GM18507 (cell line): ENCODE results near the gene ANK2.

Experiments
- DNase-seq: peaks from one replicate; pipeline ENCODE4 v3.0.0; 2011; ENCODE audit warnings: low read depth; ENCODE audit not compliant: insufficient read length; ENCODE audit errors: extremely low spot score
- FAIRE-seq: peaks from 2 replicates; lab custom pipeline; 2011; peaks lifted over from hg19 to GRCh38; lab: Jason Lieb, UNC

The ANK2 gene

GRCh38 chr4:113314426-113314825, 265.0 kb downstream of the ANK2 start:
- FAIRE-seq, result no peak

GRCh38 chr4:113316879-113317278, 267.4 kb downstream of the ANK2 start:
- FAIRE-seq, result peak; percentile 89

More at GRCh38 chr4:113314426-113314825, 265.0 kb downstream of the ANK2 start:
- no peak for DNase-seq

GRCh38 chr4:113317523-113317922, 268.1 kb downstream of the ANK2 start:
- FAIRE-seq (no peak), DNase-seq (no peak)

More at GRCh38 chr4:113316879-113317278, 267.4 kb downstream of the ANK2 start:
- DNase-seq, result peak; percentile 18

GRCh38 chr4:113322736-113323135, 273.3 kb downstream of the ANK2 start:
- DNase-seq (no peak), FAIRE-seq (no peak)

DNA sequence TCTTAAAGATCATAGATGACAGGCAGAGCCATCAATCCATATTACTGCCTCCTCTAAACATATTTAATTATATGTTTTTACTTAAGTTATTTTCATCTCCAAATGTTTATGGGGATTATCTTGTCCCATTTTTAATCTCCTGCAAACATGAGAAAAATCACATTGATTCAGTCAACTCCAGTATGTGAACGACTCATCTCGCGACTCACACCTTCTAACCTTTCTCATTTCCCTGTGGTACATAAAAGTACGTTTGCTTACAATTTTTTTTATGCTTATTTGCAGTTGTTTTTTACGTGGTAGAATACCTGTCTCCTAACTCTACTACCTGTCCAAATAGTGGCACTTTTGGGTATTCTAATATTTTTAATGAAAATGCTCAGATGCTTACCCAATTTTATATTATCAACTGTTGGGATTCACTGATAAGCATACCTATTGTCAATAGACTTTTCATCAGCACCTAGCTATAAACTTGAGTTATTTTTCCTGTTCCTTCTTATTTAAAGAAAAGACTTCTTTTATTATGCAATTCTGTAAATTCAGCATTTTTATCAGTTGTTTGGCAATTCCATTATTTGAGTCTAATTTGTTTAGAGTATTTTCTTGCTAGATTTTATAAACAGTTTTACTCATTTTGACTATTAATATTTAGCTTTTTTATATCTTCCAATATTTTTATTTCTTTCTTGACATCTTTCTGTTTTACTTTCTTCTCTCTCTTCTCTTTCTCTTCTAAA, 276.6 kb downstream of the ANK2 start:
- FAIRE-seq, result no peak
- DNase-seq, result no peak

GRCh38 chr4:113327494-113327893, 278.0 kb downstream of the ANK2 start:
- no peak for DNase-seq
- FAIRE-seq, result no peak

DNA sequence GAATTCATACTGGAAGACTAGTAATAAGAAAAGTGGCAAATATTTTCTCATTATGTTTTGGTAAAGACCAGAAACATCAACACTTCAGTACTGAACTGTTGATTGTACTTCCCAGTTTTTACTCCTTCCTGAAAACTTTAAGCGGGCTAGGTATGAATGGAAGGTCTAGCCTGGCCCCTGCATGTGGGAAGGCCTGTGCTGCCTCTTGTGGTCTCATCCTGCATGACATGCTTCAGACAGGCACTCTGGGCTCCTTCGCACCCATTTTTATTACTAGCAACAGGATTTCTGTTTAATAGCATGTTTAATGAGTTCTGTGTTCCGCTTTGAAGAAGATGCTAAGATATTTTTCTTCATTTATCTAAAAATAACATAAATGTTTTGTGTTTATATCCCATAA, 279.1 kb downstream of the ANK2 start:
- FAIRE-seq, result no peak
- DNase-seq, result no peak

- DNase-seq, result no peak
- no peak for FAIRE-seq
Observed at GRCh38 chr4:113330200-113330599, 280.7 kb downstream of the ANK2 start.

- DNase-seq, result no peak
Observed at GRCh38 chr4:113331811-113332210, 282.4 kb downstream of the ANK2 start.

DNA sequence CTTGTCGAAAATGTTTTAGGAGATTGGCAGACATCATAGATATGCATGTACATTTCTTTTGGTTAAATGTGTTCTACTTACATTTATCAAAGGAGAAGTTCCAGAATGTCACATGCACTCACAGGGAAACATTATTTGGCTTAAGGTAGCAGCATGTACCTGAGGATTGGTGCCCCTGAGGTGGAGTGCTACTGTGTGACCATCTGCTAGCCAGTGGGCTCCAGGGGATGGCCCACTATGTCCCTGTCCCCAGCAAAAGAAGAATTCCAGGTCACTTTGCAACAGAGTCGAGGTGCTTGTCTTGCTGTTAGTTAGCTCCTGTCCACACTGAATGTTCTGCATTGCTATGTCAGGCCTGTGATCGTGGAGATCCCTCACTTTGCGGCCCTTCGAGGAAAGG, 283.2 kb downstream of the ANK2 start:
- DNase-seq (no peak), FAIRE-seq (no peak)

More at GRCh38 chr4:113331811-113332210, 282.4 kb downstream of the ANK2 start:
- FAIRE-seq, result no peak

DNA sequence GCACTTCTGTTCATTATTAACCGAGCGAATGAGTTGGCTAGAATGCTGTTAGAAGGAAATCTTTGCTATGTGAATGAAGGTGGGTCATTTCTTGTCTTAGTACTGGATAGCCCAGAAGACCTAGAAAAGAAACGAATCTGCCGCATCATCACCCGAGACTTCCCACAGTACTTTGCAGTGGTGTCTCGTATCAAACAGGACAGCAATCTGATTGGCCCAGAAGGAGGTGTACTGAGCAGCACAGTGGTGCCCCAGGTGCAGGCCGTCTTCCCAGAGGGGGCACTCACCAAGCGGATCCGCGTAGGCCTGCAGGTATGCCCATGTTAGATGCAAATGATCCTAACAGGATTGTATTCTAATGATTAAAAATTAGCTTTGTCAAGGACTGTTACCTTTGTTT, 286.3 kb downstream of the ANK2 start:
- FAIRE-seq, result no peak
- no peak for DNase-seq

- FAIRE-seq (no peak), DNase-seq (no peak)
Observed at GRCh38 chr4:113336556-113336955, 287.1 kb downstream of the ANK2 start.

DNA sequence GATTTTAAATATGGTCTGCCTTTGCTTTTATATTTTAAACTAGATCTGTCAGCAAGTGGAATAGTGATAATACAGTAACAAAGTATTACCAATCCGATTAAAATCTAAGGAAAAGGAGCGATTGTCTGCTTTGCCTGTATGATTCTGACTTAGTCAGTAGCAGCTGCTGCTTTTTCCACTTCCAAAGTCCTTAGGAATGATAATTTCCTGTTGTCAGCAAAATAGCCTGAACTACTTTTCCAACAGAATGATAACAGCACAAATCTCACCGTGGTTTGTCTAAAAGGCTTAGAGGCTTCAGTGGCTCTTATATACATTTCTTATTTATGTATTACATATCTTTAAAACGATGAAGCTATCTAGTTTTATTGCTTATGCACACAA, 290.0 kb downstream of the ANK2 start:
- DNase-seq (no peak), FAIRE-seq (no peak)

DNA sequence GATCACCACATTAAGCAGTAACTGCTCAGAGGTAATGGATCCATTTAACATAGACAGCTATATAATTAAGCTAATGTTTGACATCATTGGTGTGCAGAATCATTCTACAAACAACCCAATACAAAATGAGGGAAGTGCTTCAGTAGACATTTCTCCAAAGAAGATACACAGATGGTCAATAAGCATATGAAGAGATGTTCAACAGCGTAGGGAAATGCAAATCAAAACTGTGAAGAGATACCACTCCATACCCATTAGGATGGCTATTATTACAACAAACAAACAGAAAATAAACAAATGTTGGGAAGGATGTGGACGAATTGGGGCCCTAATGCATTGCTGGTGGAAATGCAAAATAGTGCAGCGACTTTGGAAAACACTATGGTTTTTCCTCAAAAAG, 294.6 kb downstream of the ANK2 start:
- DNase-seq (no peak), FAIRE-seq (no peak)

- FAIRE-seq, result no peak
- DNase-seq, result no peak
Observed at GRCh38 chr4:113347245-113347644, 297.8 kb downstream of the ANK2 start.

GRCh38 chr4:113349430-113349829, 300.0 kb downstream of the ANK2 start:
- DNase-seq, result no peak
- FAIRE-seq, result no peak

GRCh38 chr4:113350576-113350975, 301.1 kb downstream of the ANK2 start:
- FAIRE-seq, result peak; percentile 15
- DNase-seq, result no peak

DNA sequence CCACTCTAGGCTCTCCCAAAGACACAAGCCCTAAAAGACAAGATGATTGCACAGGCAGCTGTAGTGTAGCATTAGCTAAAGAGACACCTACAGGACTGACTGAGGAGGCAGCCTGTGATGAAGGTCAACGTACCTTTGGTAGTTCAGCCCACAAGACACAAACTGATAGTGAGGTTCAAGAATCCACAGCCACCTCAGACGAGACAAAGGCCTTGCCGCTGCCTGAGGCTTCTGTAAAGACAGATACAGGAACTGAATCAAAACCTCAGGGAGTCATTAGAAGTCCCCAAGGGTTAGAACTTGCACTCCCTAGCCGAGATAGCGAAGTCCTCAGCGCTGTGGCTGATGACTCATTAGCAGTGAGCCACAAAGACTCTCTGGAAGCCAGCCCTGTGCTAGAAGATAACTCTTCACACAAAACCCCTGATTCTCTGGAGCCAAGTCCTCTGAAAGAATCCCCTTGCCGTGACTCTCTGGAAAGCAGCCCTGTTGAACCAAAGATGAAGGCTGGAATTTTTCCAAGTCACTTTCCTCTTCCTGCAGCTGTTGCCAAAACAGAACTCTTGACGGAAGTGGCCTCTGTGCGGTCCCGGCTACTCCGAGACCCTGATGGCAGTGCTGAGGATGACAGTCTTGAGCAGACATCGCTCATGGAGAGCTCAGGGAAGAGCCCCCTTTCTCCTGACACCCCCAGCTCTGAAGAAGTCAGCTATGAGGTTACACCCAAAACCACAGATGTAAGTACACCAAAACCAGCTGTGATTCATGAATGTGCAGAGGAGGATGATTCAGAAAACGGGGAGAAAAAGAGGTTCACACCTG, 306.3 kb downstream of the ANK2 start:
- FAIRE-seq (peak; percentile 98), DNase-seq (peak; percentile 69)

GRCh38 chr4:113356453-113356852, 307.0 kb downstream of the ANK2 start:
- FAIRE-seq (no peak), DNase-seq (no peak)

- DNase-seq (no peak), FAIRE-seq (no peak)
Observed at GRCh38 chr4:113358784-113359183, 309.3 kb downstream of the ANK2 start.

- no peak for DNase-seq
- FAIRE-seq, result no peak
Observed at GRCh38 chr4:113365377-113365776, 315.9 kb downstream of the ANK2 start.
